Measurements from ENCODE around the gene IZUMO1R.

DNA sequence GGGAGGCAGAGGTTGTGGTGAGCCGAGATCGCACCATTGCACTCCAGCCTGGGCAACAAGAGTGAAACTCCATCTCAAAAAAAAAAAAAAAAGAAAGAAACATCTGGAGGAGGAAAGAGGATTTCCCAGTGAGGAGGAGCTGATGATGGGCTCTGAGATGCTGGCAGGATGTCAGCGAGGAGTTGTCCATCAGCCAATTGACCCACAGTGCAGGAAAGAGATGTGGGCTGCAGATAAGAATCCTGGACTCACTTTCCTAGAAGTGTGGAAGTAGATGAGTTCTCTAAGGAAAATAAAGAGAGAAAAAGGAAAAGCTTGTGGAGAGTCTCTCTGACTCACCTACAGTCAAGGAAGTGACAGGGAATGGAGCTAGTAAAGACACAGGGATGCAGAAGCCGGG is 9.7 kb downstream of the IZUMO1R start:
- TF ChIP-seq, protein P1, sequence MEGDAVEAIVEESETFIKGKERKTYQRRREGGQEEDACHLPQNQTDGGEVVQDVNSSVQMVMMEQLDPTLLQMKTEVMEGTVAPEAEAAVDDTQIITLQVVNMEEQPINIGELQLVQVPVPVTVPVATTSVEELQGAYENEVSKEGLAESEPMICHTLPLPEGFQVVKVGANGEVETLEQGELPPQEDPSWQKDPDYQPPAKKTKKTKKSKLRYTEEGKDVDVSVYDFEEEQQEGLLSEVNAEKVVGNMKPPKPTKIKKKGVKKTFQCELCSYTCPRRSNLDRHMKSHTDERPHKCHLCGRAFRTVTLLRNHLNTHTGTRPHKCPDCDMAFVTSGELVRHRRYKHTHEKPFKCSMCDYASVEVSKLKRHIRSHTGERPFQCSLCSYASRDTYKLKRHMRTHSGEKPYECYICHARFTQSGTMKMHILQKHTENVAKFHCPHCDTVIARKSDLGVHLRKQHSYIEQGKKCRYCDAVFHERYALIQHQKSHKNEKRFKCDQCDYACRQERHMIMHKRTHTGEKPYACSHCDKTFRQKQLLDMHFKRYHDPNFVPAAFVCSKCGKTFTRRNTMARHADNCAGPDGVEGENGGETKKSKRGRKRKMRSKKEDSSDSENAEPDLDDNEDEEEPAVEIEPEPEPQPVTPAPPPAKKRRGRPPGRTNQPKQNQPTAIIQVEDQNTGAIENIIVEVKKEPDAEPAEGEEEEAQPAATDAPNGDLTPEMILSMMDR (IDR thresholded peaks at IDR 0.05): no peak
- TF ChIP-seq EZH2phosphoT487 (IDR thresholded peaks at IDR 0.05): no peak
